HG03064 (cell line): ENCODE data around the gene C4A.
"Not testable (repeated sequence)": the region's sequence is repeated elsewhere in the genome, so short reads cannot be mapped to it uniquely, and the experiment has no call there.

Source experiments
- ATAC-seq: cut with Tn5 transposase; IDR thresholded peaks from one replicate; pipeline ENCODE4 v1.9.1; 2021; ENCODE audit warnings: low read depth; ENCODE audit not compliant: unreplicated experiment

Gene C4A

DNA sequence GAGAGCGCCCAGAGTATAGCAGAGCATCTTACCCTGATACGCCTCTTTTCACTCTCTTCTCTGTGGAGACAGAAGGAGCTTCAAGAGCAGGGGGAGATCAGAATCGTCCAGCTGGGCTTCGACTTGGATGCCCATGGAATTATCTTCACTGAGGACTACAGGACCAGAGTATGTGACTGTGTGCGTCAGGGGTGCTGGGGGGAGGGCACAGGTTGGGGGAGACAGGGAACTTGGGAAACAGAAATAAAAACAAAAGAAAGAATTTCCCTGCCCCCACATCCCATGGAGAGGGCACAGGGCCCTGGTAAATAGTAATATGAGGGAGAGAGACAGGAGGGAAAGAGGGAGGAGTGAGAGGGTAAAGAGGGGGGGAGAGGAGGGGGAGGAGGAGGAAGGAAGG lies 3.0 kb upstream of the C4A start:
- ATAC-seq: no peak

DNA sequence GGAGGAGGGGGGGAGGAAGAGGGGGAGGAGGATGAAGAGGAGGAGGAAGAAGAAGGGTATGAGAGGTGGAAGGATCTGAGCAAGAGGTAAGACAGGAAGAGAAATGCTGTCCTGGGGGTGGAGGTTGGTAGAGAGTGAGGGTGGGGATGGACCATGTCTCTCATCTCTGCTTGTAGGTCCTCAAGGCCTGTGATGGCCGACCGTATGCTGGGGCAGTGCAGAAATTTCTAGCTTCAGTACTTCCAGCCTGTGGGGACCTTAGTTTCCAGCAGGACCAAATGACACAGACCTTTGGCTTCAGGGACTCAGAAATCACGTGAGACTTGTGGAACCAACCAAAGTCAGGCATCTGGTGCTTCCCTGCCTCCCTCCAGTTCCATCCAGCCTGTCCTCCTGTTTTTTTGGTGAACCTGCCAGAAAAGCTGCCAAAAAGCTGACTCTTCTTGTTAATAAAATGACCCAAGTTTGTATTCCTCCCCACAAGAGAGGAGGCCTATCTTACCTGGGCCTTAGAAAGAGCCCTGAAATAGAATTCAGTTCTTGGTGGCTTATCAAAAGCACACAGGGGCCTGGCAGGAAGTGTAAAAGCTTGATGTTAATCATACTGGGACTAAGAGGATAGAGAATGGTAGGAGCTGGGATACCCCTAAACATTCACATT lies 2.5 kb upstream of the C4A start:
- ATAC-seq: no peak

DNA sequence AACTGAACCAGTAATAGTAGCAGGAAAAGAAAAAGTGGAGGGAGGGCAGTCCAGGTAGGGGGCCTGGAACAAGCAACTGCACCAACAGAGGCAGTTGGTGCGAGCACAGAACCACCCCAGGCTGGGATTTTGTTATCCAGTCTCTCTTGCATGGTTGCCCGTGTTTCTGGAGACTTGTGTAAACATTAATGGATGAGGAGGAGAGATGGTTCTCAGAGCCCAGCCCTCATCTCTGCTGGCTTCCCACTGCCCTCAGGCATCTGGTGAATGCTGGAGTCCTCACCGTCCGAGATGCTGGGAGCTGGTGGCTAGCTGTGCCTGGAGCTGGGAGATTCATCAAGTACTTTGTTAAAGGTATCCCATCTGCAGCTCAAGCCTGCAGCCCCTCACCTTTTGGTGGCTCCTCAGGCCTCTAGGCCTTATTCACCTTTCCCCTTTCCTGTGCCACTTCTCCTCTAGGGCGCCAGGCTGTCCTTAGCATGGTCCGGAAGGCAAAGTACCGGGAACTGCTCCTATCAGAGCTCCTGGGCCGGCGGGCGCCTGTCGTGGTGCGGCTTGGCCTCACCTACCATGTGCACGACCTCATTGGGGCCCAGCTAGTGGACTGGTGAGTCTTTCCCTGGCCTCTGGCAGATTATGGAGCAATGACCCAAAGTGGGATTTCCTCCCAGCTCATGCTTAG lies 1.5 kb upstream of the C4A start:
- ATAC-seq: not testable (repeated sequence)

DNA sequence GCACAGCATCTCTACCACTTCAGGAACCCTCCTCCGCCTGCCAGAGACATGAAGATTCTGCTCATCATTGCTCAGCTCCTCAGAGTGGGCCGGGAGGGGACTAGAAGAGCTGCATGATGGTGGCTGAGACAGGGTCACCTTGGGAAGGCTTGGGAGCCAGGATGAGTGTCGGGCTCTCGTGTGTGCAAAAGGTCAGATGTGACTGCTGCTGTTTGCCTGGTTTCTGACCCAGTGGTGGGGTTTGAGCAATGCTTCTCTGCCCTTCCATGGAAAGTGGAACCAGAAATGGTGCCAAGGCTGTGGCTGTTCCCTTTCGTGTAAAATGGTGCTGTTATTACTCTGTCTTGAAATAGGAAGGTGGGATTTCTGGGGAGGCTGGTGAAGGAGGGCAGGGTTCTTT lies 859 bp upstream of the C4A start:
- ATAC-seq: not testable (repeated sequence)

DNA sequence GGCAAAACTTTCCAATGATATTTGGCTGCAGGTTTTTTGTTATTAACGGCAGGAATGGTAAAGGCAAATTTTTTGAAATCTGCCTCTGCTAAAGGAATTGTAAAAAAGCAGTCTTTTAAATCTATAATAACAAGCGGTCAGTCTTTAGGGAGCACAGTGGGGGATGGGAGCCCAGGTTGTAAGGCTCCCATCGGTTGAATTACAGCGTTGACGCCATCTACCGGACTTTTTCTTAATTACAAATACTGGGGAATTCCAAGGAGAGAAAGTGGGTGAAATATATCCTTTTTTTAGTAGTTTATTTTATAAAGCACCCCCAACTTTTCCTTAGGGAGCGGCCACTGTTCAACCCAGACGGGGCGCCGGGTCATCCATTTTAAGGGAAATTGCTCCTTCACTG lies 7.5 kb downstream of the C4A start:
- ATAC-seq: not testable (repeated sequence)

DNA sequence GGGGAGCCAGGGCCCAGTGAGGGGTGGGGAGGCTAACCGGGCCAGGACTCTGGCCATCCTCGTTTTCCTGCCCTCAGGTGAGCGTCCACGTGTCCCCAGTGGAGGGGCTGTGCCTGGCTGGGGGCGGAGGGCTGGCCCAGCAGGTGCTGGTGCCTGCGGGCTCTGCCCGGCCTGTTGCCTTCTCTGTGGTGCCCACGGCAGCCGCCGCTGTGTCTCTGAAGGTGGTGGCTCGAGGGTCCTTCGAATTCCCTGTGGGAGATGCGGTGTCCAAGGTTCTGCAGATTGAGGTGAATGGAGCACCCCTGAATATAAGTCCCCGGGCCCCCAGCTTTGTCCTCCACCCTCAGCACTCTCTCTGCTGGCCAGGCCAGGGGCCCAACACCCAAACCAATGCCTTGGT lies 12.6 kb downstream of the C4A start:
- not testable (repeated sequence) for ATAC-seq

DNA sequence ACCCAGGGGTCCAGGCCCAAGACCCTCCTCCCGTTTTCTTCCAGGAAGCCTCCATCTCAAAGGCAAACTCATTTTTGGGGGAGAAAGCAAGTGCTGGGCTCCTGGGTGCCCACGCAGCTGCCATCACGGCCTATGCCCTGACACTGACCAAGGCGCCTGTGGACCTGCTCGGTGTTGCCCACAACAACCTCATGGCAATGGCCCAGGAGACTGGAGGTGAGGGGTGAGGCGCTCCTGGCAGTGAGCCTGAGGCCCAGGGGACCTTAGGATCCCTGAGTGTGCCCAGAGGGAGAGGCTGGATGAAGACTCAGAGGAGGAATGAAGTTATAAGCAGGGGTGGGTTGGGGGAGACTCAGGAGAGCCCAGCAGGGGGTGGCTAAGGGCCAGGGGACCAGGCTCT lies 14.5 kb downstream of the C4A start:
- ATAC-seq: not testable (repeated sequence)

DNA sequence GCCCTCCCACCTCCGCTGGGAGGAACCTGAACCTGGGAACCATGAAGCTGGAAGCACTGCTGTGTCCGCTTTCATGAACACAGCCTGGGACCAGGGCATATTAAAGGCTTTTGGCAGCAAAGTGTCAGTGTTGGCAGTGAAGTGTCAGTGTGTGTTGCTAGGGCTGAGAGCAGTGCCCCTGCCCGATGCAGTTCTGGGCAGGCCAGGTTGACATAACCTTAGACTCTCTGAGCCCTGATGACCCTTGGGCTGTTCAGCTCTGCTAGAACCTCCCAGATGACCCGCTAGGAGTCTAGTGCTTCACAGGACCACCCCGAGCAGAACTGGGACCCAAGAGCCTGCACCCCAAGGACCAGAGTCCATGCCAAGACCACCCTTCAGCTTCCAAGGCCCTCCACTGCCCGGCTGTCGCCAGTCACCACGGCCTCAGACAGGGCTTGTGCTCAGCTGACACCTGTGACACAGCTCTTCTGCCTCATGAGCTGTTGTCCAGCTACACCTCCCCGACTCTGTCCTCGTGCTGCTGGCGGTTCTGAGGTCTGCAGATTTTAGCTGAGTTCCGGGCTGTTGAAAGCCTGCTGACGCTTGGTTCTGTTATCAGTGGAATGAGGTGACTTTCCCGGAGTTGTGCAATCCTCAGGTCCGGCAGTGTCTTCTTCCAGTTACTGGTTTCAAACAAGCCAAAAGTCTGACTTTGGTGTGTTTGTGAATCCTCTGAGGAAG lies 20.9 kb downstream of the C4A start:
- not testable (repeated sequence) for ATAC-seq

DNA sequence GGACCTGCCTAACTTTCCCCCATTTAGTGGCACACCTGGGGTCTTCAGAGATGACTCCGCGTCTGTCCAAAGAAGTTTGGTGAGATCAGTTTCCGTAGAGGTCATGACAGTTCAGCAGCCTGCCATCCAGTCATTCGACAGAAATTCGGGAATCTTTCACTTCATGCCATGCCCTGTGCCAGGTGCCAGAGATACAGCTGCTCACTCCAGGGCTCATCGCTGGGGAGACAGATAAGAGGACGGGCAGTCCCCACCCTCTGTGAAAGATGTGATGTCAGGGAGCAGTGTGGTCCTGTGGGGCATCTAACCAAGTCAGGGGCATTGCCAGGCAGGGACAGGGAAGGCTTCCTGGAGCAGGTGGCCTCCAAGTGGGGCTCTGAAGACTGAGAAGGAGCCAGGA lies 21.4 kb downstream of the C4A start:
- not testable (repeated sequence) for ATAC-seq

DNA sequence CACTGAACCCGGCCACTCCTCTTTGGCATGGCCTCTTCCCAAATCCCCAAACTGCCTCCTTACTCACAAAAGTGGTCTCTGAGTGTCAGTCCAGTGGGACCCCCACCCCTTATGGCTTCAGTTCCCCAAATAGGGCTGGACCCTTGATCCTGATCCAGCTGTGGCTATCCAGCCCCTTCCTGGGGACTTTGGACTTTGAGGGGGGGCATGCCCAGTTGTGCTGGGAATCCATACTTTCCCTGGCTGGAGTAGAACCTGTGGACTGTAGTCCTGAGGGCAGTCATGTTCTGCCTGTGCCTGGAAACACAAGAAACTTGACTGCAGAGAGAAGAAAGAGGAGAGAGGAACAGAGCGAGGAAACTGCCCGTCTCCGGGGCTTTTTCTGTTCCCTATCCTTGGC lies 22.5 kb downstream of the C4A start:
- ATAC-seq: not testable (repeated sequence)

DNA sequence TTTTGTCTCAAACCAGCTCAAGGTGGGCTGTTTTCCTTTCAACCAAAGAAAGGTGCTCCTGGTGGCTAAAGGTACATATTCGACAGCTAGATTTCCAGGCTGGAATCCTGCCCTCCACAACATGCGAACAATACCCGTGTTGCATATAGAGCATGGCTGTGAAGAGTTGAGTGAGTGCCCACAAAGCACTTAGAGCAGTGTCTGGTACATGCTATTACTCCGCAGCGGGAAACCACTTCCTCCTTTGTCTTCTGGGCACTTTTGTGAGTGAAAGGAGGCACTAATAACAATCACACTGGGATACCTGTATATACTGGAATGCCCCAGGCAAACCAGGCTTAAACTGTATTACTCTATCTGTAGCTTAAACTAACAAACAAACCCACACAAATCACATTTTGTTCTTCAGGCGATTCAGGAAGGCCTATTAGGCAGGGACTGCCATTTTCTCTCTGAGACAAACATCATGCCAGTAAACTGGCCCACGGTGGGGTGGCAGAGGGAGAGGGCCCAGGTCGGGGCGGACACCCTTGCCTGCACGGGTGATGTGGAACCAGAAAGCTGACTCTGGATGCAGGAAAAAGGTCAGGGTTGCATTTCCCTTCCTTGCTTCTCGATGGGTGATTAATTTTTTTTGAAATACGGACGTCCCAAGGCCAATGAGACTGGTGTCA lies 23.1 kb downstream of the C4A start:
- ATAC-seq: not testable (repeated sequence)

DNA sequence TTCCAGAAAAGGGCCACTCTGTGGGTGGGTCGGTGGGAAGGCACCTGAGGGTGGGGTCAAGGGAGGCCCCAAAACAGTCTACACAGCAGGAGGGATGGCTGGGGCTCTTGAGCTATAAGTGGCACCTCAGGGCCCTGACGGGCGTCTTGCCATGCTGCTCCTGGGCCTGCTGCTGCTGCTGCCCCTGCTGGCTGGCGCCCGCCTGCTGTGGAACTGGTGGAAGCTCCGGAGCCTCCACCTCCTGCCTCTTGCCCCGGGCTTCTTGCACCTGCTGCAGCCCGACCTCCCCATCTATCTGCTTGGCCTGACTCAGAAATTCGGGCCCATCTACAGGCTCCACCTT lies 23.7 kb downstream of the C4A start:
- not testable (repeated sequence) for ATAC-seq

DNA sequence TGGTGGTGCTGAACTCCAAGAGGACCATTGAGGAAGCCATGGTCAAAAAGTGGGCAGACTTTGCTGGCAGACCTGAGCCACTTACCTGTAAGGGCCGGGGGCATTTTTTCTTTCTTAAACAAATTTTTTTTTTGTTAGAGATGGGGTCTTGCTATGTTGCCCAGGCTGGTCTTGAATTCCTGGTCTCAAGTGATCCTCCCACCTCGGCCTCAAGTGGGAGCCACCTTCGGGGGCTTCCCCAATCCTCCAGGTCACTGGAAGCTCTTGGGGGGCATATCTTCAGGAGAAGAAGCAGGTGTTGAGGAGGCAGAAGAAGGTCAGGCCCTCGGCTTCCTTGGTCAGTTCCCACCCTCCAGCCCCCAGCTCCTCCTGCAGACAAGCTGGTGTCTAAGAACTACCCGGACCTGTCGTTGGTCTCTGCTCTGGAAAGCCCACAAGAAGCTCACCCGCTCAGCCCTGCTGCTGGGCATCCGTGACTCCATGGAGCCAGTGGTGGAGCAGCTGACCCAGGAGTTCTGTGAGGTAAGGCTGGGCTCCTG lies 24.2 kb downstream of the C4A start:
- not testable (repeated sequence) for ATAC-seq

DNA sequence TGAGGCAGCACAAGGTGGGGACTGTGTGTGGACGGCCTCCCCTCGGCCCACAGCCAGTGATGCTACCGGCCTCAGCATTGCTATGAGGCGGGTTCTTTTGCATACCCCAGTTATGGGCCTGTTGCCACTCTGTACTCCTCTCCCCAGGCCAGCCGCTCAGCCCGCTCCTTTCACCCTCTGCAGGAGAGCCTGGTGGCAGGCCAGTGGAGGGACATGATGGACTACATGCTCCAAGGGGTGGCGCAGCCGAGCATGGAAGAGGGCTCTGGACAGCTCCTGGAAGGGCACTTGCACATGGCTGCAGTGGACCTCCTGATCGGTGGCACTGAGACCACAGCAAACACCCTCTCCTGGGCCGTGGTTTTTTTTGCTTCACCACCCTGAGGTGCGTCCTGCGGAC lies 25.2 kb downstream of the C4A start:
- ATAC-seq: not testable (repeated sequence)

DNA sequence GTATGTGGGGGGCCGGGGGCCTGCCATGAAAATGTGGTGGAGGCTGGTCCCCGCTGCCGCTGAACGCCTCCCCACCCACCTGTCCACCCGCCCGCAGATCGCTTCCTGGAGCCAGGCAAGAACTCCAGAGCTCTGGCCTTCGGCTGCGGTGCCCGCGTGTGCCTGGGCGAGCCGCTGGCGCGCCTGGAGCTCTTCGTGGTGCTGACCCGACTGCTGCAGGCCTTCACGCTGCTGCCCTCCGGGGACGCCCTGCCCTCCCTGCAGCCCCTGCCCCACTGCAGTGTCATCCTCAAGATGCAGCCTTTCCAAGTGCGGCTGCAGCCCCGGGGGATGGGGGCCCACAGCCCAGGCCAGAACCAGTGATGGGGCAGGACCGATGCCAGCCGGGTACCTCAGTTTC lies 26.2 kb downstream of the C4A start:
- ATAC-seq: not testable (repeated sequence)

DNA sequence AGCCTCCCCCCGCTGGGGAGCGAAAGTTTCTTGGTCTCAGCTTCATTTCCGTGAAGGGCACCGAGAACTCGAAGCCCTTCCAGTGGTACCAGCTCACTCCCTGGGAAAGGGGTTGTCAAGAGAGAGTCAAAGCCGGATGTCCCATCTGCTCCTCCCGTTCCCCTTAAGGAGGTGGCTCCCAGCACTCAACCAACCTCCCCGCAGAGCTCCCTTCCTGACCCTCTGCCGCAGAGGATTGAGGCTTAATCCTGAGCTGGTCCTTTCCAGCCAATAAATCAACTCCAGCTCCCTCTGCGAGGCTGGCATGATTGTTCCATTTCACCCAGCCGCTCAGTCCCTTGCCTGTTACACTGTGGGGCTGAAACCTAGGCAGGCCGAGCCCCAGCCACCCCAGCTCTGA lies 26.8 kb downstream of the C4A start:
- ATAC-seq: not testable (repeated sequence)

DNA sequence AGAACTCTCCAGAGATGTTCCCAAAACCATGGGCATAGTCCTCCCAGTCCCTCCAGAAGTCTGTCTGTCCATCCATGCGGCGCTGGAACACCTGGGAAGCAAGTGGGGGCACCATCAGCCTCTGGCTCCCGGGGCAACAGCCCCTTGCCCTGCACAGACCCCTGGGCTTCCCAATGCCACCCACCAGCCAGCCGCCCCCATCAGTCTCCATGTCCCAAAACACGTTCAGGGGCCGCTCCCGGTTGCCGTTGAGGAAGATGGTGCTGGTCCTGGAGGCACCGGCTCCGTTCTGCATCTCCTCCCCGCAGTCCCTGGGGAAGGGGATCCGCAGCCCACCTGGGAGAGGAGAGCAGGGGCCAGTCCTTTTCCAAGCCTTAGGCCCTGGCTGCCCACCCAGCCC lies 27.7 kb downstream of the C4A start:
- ATAC-seq: not testable (repeated sequence)

DNA sequence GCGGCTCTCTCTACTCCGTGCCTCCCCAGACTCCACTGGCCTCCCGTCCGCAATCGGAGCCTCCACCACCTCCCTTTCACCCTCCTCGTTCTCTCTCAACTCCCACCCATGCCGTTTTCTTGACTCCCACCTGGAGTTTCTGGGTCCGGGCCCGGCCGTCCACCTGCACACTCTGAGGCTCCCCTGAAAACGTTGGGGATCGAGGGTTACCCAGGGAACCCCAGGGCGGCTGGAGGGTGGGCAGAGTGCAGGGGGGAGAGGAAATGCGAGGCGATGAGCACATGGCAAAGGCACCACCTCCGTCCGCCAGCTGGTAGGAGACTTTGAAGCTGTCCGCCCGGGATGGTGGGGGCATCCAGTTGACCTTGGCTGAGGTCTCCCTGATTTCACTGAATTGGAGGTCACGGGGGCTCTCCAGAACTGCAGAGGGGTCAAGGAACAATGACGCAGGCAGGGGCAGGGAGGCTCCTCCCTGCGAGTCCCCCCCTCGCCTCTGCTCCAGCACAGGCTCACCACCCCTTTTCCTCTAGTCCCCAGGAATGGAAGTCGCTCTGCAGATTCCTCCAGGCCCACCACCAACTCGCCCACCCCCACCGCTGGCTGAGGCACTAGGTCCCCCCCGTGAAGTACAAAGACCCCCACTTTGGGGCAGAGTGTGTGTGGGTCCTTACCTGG lies 29.1 kb downstream of the C4A start:
- not testable (repeated sequence) for ATAC-seq

DNA sequence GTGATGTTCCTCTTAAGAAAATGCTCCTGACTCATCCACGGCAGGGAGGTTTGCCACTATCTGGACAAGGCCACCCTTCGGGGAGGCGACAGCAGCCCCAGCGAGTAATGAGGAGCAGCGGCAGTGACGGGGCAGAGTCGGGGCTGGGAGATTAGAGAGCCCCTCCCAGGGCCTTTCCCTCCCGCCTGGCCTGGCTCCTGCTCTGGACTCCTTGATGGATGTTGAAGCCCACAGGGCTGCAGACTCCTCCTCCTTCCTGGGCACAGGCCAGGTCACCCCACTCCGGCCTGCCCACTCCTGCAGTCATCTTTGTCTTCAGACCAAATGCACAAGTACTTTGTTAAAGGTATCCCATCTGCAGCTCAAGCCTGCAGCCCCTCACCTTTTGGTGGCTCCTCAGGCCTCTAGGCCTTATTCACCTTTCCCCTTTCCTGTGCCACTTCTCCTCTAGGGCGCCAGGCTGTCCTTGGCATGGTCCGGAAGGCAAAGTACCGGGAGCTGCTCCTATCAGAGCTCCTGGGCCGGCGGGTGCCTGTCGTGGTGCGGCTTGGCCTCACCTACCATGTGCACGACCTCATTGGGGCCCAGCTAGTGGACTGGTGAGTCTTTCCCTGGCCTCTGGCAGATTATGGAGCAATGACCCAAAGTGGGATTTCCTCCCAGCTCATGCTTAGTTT lies 31.2 kb downstream of the C4A start:
- ATAC-seq: not testable (repeated sequence)

DNA sequence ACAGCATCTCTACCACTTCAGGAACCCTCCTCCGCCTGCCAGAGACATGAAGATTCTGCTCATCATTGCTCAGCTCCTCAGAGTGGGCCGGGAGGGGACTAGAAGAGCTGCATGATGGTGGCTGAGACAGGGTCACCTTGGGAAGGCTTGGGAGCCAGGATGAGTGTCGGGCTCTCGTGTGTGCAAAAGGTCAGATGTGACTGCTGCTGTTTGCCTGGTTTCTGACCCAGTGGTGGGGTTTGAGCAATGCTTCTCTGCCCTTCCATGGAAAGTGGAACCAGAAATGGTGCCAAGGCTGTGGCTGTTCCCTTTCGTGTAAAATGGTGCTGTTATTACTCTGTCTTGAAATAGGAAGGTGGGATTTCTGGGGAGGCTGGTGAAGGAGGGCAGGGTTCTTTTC lies 31.9 kb downstream of the C4A start:
- ATAC-seq: not testable (repeated sequence)
